ENCODE data around the gene TPK1. TPM values are rescaled to one million over a fixed set of nuclear protein-coding genes. Genes with fewer than 3 reads are reported as not detected.

Gene TPK1
- polyA plus RNA-seq, 1 donor from 2014 or later: 3.5 TPM

GRCh38 chr7:144548556-144548955 is 287.3 kb downstream of the TPK1 start:
- Histone ChIP-seq H3K9me3 (ENCODE audit: low read length) (no peaks in the 10 kb centered on the region), H3K9ac (ENCODE audit: low read length) (no peak overlapping the region)

GRCh38 chr7:144547888-144548287 is 288.0 kb downstream of the TPK1 start:
- H3K9me2 ChIP-seq (ENCODE audit: insufficient read depth, low read length): no peaks in the 10 kb centered on the region
- no peak overlapping the region for H3K4me2 ChIP-seq (ENCODE audit: low read length)
- no peaks in the 10 kb centered on the region for H4K20me1 ChIP-seq (ENCODE audit: insufficient read depth)
- H3F3A ChIP-seq (ENCODE audit: insufficient read depth, low read length, poor library complexity, severe bottlenecking): no peaks in the 10 kb centered on the region
- H2AFZ ChIP-seq (ENCODE audit: low read depth, low read length): no peak overlapping the region
- no peaks in the 10 kb centered on the region for H3K36me3 ChIP-seq (ENCODE audit: insufficient read depth, low read length)
- no peaks in the 10 kb centered on the region for H3K9me3 ChIP-seq (ENCODE audit: low read length)
- no peak overlapping the region for H3K9ac ChIP-seq (ENCODE audit: low read length)
- no peaks in the 10 kb centered on the region for H3K27me3 ChIP-seq (ENCODE audit: insufficient read depth, low read depth, low read length)
- no peak overlapping the region for H3K4me3 ChIP-seq (ENCODE audit: low read length)
- H3K79me2 ChIP-seq (replicated peaks; ENCODE audit: insufficient read depth, low read length): no peaks in the 10 kb centered on the region
- H3K27ac ChIP-seq (ENCODE audit: low read length): no peak overlapping the region
- TF ChIP-seq SMC3 (conservative IDR thresholded peaks at IDR 0.05; ENCODE audit: poor library complexity): no peak
- TF ChIP-seq RAD21 (conservative IDR thresholded peaks at IDR 0.05): no peak
- no peak for TF ChIP-seq REST (IDR thresholded peaks at IDR 0.05; ENCODE audit: borderline replicate concordance)
- no peak for TF ChIP-seq TAF1 (IDR thresholded peaks at IDR 0.05; ENCODE audit: low read depth)
- no peak for TF ChIP-seq POLR2AphosphoS5 (IDR thresholded peaks at IDR 0.05)
- no peak for TF ChIP-seq EZH2 (IDR thresholded peaks at IDR 0.05; ENCODE audit: borderline replicate concordance, insufficient read depth, low read length, poor library complexity, severe bottlenecking)
- TF ChIP-seq EP300 (conservative IDR thresholded peaks at IDR 0.05; ENCODE audit: poor library complexity, severe bottlenecking): no peak
- no peak for TF ChIP-seq MXI1 (conservative IDR thresholded peaks at IDR 0.05; ENCODE audit: poor library complexity, severe bottlenecking)

More at GRCh38 chr7:144548556-144548955, 287.3 kb downstream of the TPK1 start:
- Histone ChIP-seq H3K27ac (ENCODE audit: low read length) (no peak overlapping the region), H3K4me3 (ENCODE audit: low read length) (no peak overlapping the region), H3K4me2 (ENCODE audit: low read length) (no peak overlapping the region), H3K27me3 (ENCODE audit: insufficient read depth, low read depth, low read length) (no peaks in the 10 kb centered on the region), H2AFZ (ENCODE audit: low read depth, low read length) (no peak overlapping the region), H3K79me2 (replicated peaks; ENCODE audit: insufficient read depth, low read length) (no peaks in the 10 kb centered on the region), H3F3A (ENCODE audit: insufficient read depth, low read length, poor library complexity, severe bottlenecking) (no peaks in the 10 kb centered on the region), H3K36me3 (ENCODE audit: insufficient read depth, low read length) (no peaks in the 10 kb centered on the region), H4K20me1 (ENCODE audit: insufficient read depth) (no peaks in the 10 kb centered on the region), H3K9me2 (ENCODE audit: insufficient read depth, low read length) (no peaks in the 10 kb centered on the region)
- TF ChIP-seq REST (IDR thresholded peaks at IDR 0.05; ENCODE audit: borderline replicate concordance) (no peak), MXI1 (conservative IDR thresholded peaks at IDR 0.05; ENCODE audit: poor library complexity, severe bottlenecking) (no peak), POLR2AphosphoS5 (IDR thresholded peaks at IDR 0.05) (no peak), TAF1 (IDR thresholded peaks at IDR 0.05; ENCODE audit: low read depth) (no peak), EP300 (conservative IDR thresholded peaks at IDR 0.05; ENCODE audit: poor library complexity, severe bottlenecking) (no peak), CTCF (IDR thresholded peaks at IDR 0.05; ENCODE audit: poor library complexity, severe bottlenecking) (no peak), RAD21 (conservative IDR thresholded peaks at IDR 0.05) (no peak)
